GM23338 (cell line): ENCODE data around the gene TMEM178B. TPM values are rescaled to one million over a fixed set of nuclear protein-coding genes. Genes with fewer than 3 reads are reported as not detected.

Experiments used
- ATAC-seq: fragments of 200-7000 bp; cut with Tn5 transposase; 3 replicates; pipeline ENCODE4 v1.9.1; 2020
- DNase-seq: peaks from one replicate; pipeline ENCODE4 v3.0.0-alpha.2; 2015; ENCODE audit warnings: low spot score
- H2AFZ ChIP-seq: fragments of 200-600 bp; sonication (generic); 2 replicates; pipeline ENCODE4 v1.8.0; 2016; ENCODE audit warnings: antibody characterized with exemption, mild to moderate bottlenecking, moderate library complexity
- H3F3A ChIP-seq: fragments of 200-600 bp; sonication (generic); replicated peaks from 2 replicates; pipeline ENCODE4 v1.8.0; 2017; ENCODE audit warnings: antibody characterized with exemption, mixed run types, low read depth
- H3K27ac ChIP-seq: fragments of 200-600 bp; sonication (generic); 2 replicates; pipeline ENCODE4 v1.6.1; 2016; ENCODE audit warnings: low read depth
- H3K27me3 ChIP-seq: fragments of 200-600 bp; sonication (generic); 2 replicates; pipeline ENCODE4 v1.8.0; 2016; ENCODE audit warnings: mild to moderate bottlenecking, mixed run types, moderate library complexity; ENCODE audit not compliant: insufficient read depth
- H3K36me3 ChIP-seq: fragments of 200-600 bp; sonication (generic); 2 replicates; pipeline ENCODE4 v1.8.0; 2016; ENCODE audit warnings: mild to moderate bottlenecking; ENCODE audit not compliant: insufficient read depth
- H3K4me1 ChIP-seq: fragments of 200-600 bp; sonication (generic); 2 replicates; pipeline ENCODE4 v1.8.0; 2016; ENCODE audit warnings: mild to moderate bottlenecking, moderate library complexity; ENCODE audit not compliant: insufficient read depth
- H3K4me2 ChIP-seq: fragments of 200-600 bp; sonication (generic); 2 replicates; pipeline ENCODE4 v1.7.1; 2017; ENCODE audit warnings: mixed run types
- H3K4me3 ChIP-seq: fragments of 200-600 bp; sonication (generic); 2 replicates; pipeline ENCODE4 v1.6.1; 2016; ENCODE audit warnings: mixed run types
- H3K79me2 ChIP-seq: fragments of 200-600 bp; sonication (generic); replicated peaks from 2 replicates; pipeline ENCODE4 v1.8.0; 2017; ENCODE audit warnings: mild to moderate bottlenecking; ENCODE audit not compliant: insufficient read depth
- H3K9me2 ChIP-seq: fragments of 200-600 bp; sonication (generic); 2 replicates; pipeline ENCODE4 v1.8.0; 2017; ENCODE audit not compliant: insufficient read depth
- H4K20me1 ChIP-seq: fragments of 200-600 bp; sonication (generic); replicated peaks from 2 replicates; pipeline ENCODE4 v1.8.0; 2017; ENCODE audit warnings: mild to moderate bottlenecking; ENCODE audit not compliant: insufficient read depth
- H3K27ac Mint-ChIP-seq: 2 replicates; pipeline ENCODE4 v1.8.0; 2020; ENCODE audit warnings: inconsistent platforms, mild to moderate bottlenecking, moderate library complexity, mixed read lengths
- H3K27me3 Mint-ChIP-seq: 3 replicates; pipeline ENCODE4 v1.8.0; 2022; ENCODE audit warnings: low read depth, mild to moderate bottlenecking, moderate library complexity, mixed read lengths, inconsistent platforms; ENCODE audit not compliant: insufficient read depth, poor library complexity
- H3K36me3 Mint-ChIP-seq: 3 replicates; pipeline ENCODE4 v1.8.0; 2021; ENCODE audit warnings: low read depth, mild to moderate bottlenecking, inconsistent platforms, moderate library complexity, mixed read lengths
- H3K4me1 Mint-ChIP-seq: 3 replicates; pipeline ENCODE4 v1.8.0; 2020; ENCODE audit warnings: mild to moderate bottlenecking, inconsistent platforms, mixed read lengths
- H3K4me3 Mint-ChIP-seq: 3 replicates; pipeline ENCODE4 v1.8.0; 2021; ENCODE audit warnings: moderate library complexity, mild to moderate bottlenecking, inconsistent platforms, mixed read lengths
- H3K9me3 Mint-ChIP-seq: 3 replicates; pipeline ENCODE4 v1.8.0; 2020; ENCODE audit warnings: moderate library complexity, mild to moderate bottlenecking, inconsistent platforms, mixed read lengths
- CREB1 ChIP-seq: fragments of 250-450 bp; sonication (Bioruptor Pico); IDR thresholded peaks from 2 replicates; pipeline ENCODE4 v1.5.0; 2020; ENCODE audit warnings: low read depth, mild to moderate bottlenecking, moderate library complexity
- CTCF ChIP-seq, 2 experiments: fragments of 200-600 bp in 1 of 2; sonication (generic) in 1 of 2; conservative IDR thresholded peaks; 2 replicates each; pipeline versions ENCODE4 v1.5.1 to v1.6.1; 2016 to 2017; ENCODE audit warnings: antibody characterized with exemption in 2 of 2, low read depth in 2 of 2, mild to moderate bottlenecking in 2 of 2, moderate library complexity in 1 of 2
- ETS1 ChIP-seq: IDR thresholded peaks from 2 replicates; pipeline ENCODE4 v1.6.1; 2016; ENCODE audit warnings: antibody characterized with exemption
- EZH2 ChIP-seq: fragments of 200-600 bp; sonication (generic); IDR thresholded peaks from one replicate; pipeline ENCODE4 v1.8.0; 2017; ENCODE audit warnings: antibody characterized with exemption, mild to moderate bottlenecking, low read depth; ENCODE audit not compliant: unreplicated experiment
- EZH2phosphoT487 ChIP-seq: fragments of 200-600 bp; sonication (generic); IDR thresholded peaks from one replicate; pipeline ENCODE4 v1.8.1; 2018; ENCODE audit warnings: antibody characterized with exemption; ENCODE audit not compliant: unreplicated experiment
- JUNB ChIP-seq: IDR thresholded peaks from one replicate; pipeline ENCODE4 v1.6.1; 2016; ENCODE audit warnings: antibody characterized with exemption; ENCODE audit not compliant: unreplicated experiment
- NANOG ChIP-seq: IDR thresholded peaks from 2 replicates; pipeline ENCODE4 v1.6.1; 2016; ENCODE audit warnings: antibody characterized with exemption, borderline replicate concordance
- REST ChIP-seq: IDR thresholded peaks from one replicate; pipeline ENCODE4 v1.6.1; 2018; ENCODE audit warnings: antibody characterized with exemption; ENCODE audit not compliant: unreplicated experiment
- STAT1 ChIP-seq: IDR thresholded peaks from one replicate; pipeline ENCODE4 v1.6.1; 2016; ENCODE audit warnings: antibody characterized with exemption; ENCODE audit not compliant: unreplicated experiment
- ZNF114 ChIP-seq: fragments of 250-450 bp; sonication (Bioruptor Pico); IDR thresholded peaks from 2 replicates; pipeline ENCODE4 v1.5.0; 2020; ENCODE audit warnings: mild to moderate bottlenecking, moderate library complexity
- ZNF331 ChIP-seq: fragments of 250-450 bp; sonication (Bioruptor Pico); IDR thresholded peaks from 2 replicates; pipeline ENCODE4 v1.5.0; 2020; ENCODE audit warnings: low read depth, mild to moderate bottlenecking, moderate library complexity
- ZNF462 ChIP-seq: fragments of 250-450 bp; sonication (Bioruptor Pico); IDR thresholded peaks from 2 replicates; pipeline ENCODE4 v1.5.0; 2020; ENCODE audit warnings: mild to moderate bottlenecking, moderate library complexity
- polyA plus RNA-seq: library from polyadenylated mRNA; unstranded; fragments of >200 nt; fragmentation: Nextera tagmentation; extraction: Ambion mirVana; gene quantifications from 2 replicates; pipeline ENCODE4 v1.2.1, GENCODE V29; 2016
- total RNA-seq: library from RNA; depleted of rRNA; stranded (reverse); fragments of >200 nt; shearing (Covaris generic); gene quantifications from 2 replicates; pipeline ENCODE4 v1.2.3, GENCODE V29; 2014

TMEM178B gene
- total and polyA plus RNA-seq, 2 experiments from 2014 or later, result 4.9 to 15.6 TPM

- Mint-ChIP-seq H3K27me3 (peaks cover 11% of the 10 kb centered on the region), H3K4me3 (no peak overlapping the region), H3K4me1 (peaks cover 34% of the 10 kb centered on the region), H3K27ac (no peak overlapping the region), H3K36me3 (no peaks in the 10 kb centered on the region), H3K9me3 (no peaks in the 10 kb centered on the region)
- Histone ChIP-seq H3K27ac (no peak overlapping the region), H3K36me3 (no peaks in the 10 kb centered on the region), H3K4me3 (no peak overlapping the region), H3K79me2 (peaks cover 11% of the 10 kb centered on the region; the same call in 1 of the 2 replicates), H3K4me2 (no peak overlapping the region), H2AFZ (no peak overlapping the region), H3K9me2 (0 out of 2 replicates have a peak, but pooled peaks cover 3% of the 10 kb centered on the region), H4K20me1 (peaks cover 8% of the 10 kb centered on the region; the same call in 1 of the 2 replicates), H3K4me1 (peaks cover 26% of the 10 kb centered on the region), H3F3A (no peaks in the 10 kb centered on the region), H3K27me3 (no peaks in the 10 kb centered on the region)
- TF ChIP-seq NANOG, result no peak
- no peak for TF ChIP-seq ETS1
- TF ChIP-seq CTCF (conservative IDR thresholded peaks at IDR 0.05; ENCODE audit: low read depth in 2 of 2), result no peak
- no peak for TF ChIP-seq ZNF114 (CRISPR knock-in tag)
- TF ChIP-seq REST, result no peak
- no peak for TF ChIP-seq EZH2
- TF ChIP-seq JUNB, result no peak
- no peak for TF ChIP-seq CREB1 (CRISPR knock-in tag)
- no peak for TF ChIP-seq ZNF462
- no peak for TF ChIP-seq STAT1
- TF ChIP-seq EZH2phosphoT487, result no peak
- TF ChIP-seq ZNF331 (CRISPR knock-in tag), result no peak
- ATAC-seq (no peak), DNase-seq (no peak)
Measured at GRCh38 chr7:141239661-141240060, 165.8 kb downstream of the TMEM178B start.
